ENCODE data around the gene KRTAP4-16. TPM values are rescaled to one million over a fixed set of nuclear protein-coding genes. Genes with fewer than 3 reads are reported as not detected.

KRTAP4-16 gene
- polyA plus RNA-seq, 4 donors = not detected

Other genes with a start within 250 kb of the KRTAP4-16 start
- gene KRT12, start 235.0 kb downstream of the KRTAP4-16 start, polyA plus RNA-seq = 1 to 10 TPM in 2 of 4 donors, under 1 TPM in 2; 0.28 to 9.2 (median 3.1) TPM
- 1,000 to 10,000 TPM in 1 of 4 donors, 100 to 1,000 TPM in 2, 10 to 100 TPM in 1; 66.8 to 1,534 (median 545) TPM for gene KRT20, start 217.0 kb downstream of the KRTAP4-16 start, polyA plus RNA-seq
- gene KRT23, start 164.6 kb downstream of the KRTAP4-16 start, polyA plus RNA-seq = under 1 TPM in 2 of 4 donors, not detected in 2; 0.66 to 0.82 TPM
- gene KRT39, start 135.3 kb downstream of the KRTAP4-16 start, polyA plus RNA-seq = under 1 TPM in 2 of 4 donors, not detected in 2; 0.03 to 0.04 TPM
- gene KRT40, start 117.9 kb downstream of the KRTAP4-16 start, polyA plus RNA-seq = under 1 TPM in 3 of 4 donors, not detected in 1; 0.10 to 0.45 (median 0.12) TPM
- gene KRTAP3-3, start 108.0 kb downstream of the KRTAP4-16 start, polyA plus RNA-seq = not detected
- not detected for gene KRTAP3-2, start 102.3 kb downstream of the KRTAP4-16 start, polyA plus RNA-seq
- not detected for gene KRTAP3-1, start 93.1 kb downstream of the KRTAP4-16 start, polyA plus RNA-seq
- gene KRTAP1-5, start 75.0 kb downstream of the KRTAP4-16 start, polyA plus RNA-seq = under 1 TPM in 1 of 4 donors, not detected in 3; 0.04 TPM
- not detected for gene KRTAP1-4, start 72.0 kb downstream of the KRTAP4-16 start, polyA plus RNA-seq
- not detected for gene KRTAP1-3, start 67.3 kb downstream of the KRTAP4-16 start, polyA plus RNA-seq
- not detected for gene KRTAP1-1, start 60.8 kb downstream of the KRTAP4-16 start, polyA plus RNA-seq
- gene KRTAP2-1, start 54.9 kb downstream of the KRTAP4-16 start, polyA plus RNA-seq = not detected
- gene KRTAP2-2, start 47.0 kb downstream of the KRTAP4-16 start, polyA plus RNA-seq = not detected
- not detected for gene KRTAP2-3, start 42.1 kb downstream of the KRTAP4-16 start, polyA plus RNA-seq
- not detected for gene KRTAP2-4, start 36.3 kb downstream of the KRTAP4-16 start, polyA plus RNA-seq
- gene KRTAP4-7, start 18.1 kb downstream of the KRTAP4-16 start, polyA plus RNA-seq = not detected
- gene KRTAP4-8, start 4.1 kb downstream of the KRTAP4-16 start, polyA plus RNA-seq = not detected
- gene KRTAP4-9, start 3.2 kb upstream of the KRTAP4-16 start, polyA plus RNA-seq = not detected
- gene KRTAP4-11, start 16.2 kb upstream of the KRTAP4-16 start, polyA plus RNA-seq = not detected
- not detected for gene KRTAP4-12, start 22.0 kb upstream of the KRTAP4-16 start, polyA plus RNA-seq
- gene KRTAP4-6, start 38.3 kb upstream of the KRTAP4-16 start, polyA plus RNA-seq = not detected
- not detected for gene KRTAP4-5, start 47.6 kb upstream of the KRTAP4-16 start, polyA plus RNA-seq
- not detected for gene KRTAP4-4, start 58.5 kb upstream of the KRTAP4-16 start, polyA plus RNA-seq
- not detected for gene KRTAP4-3, start 66.0 kb upstream of the KRTAP4-16 start, polyA plus RNA-seq
- gene KRTAP4-2, start 76.0 kb upstream of the KRTAP4-16 start, polyA plus RNA-seq = not detected
- gene KRTAP4-1, start 82.7 kb upstream of the KRTAP4-16 start, polyA plus RNA-seq = not detected
- not detected for gene KRTAP9-1, start 87.7 kb upstream of the KRTAP4-16 start, polyA plus RNA-seq
- gene KRTAP9-2, start 124.4 kb upstream of the KRTAP4-16 start, polyA plus RNA-seq = not detected
- gene KRTAP9-3, start 130.2 kb upstream of the KRTAP4-16 start, polyA plus RNA-seq = not detected
- gene KRTAP9-8, start 135.8 kb upstream of the KRTAP4-16 start, polyA plus RNA-seq = not detected
- not detected for gene KRTAP9-4, start 147.5 kb upstream of the KRTAP4-16 start, polyA plus RNA-seq
- gene KRTAP9-9, start 153.2 kb upstream of the KRTAP4-16 start, polyA plus RNA-seq = not detected
- gene KRTAP9-6, start 163.2 kb upstream of the KRTAP4-16 start, polyA plus RNA-seq = not detected
- not detected for gene KRTAP9-7, start 173.5 kb upstream of the KRTAP4-16 start, polyA plus RNA-seq
- not detected for gene KRTAP29-1, start 200.6 kb upstream of the KRTAP4-16 start, polyA plus RNA-seq
- gene KRTAP16-1, start 207.1 kb upstream of the KRTAP4-16 start, polyA plus RNA-seq = not detected
- not detected for gene KRTAP17-1, start 213.5 kb upstream of the KRTAP4-16 start, polyA plus RNA-seq
- gene KRT33A, start 248.6 kb upstream of the KRTAP4-16 start, polyA plus RNA-seq = not detected

All from small intestine (tissue), 4 donors.